HEK293 (cell line): Measurements from ENCODE around the gene JUND.

Source experiments
- ZBTB7A ChIP-seq: fragments of 450-650 bp; formaldehyde crosslinking; IDR thresholded peaks from 2 replicates; pipeline ENCODE4 v1.5.1; 2016; ENCODE audit warnings: low read depth, missing biosample characterization, missing genetic modification characterization
- ZNF654 ChIP-seq: fragments of 450-650 bp; formaldehyde crosslinking; IDR thresholded peaks from 2 replicates; pipeline ENCODE4 v1.5.1; 2016; ENCODE audit warnings: low read depth, missing biosample characterization, missing genetic modification characterization
- ZNF792 ChIP-seq: fragments of 450-650 bp; formaldehyde crosslinking; IDR thresholded peaks from 2 replicates; pipeline ENCODE4 v1.5.1; 2016; ENCODE audit warnings: missing biosample characterization, missing genetic modification characterization
- ZNF830 ChIP-seq: fragments of 450-650 bp; IDR thresholded peaks from 2 replicates; pipeline ENCODE4 v1.5.0; 2018; ENCODE audit warnings: missing biosample characterization, missing genetic modification characterization, low read depth, mild to moderate bottlenecking, moderate library complexity
- TF ChIP-seq, protein P1 (sequence below): fragments of 450-650 bp; formaldehyde crosslinking; IDR thresholded peaks from 2 replicates; pipeline ENCODE4 v1.5.1; 2016; ENCODE audit warnings: missing biosample characterization, missing genetic modification characterization
- TF ChIP-seq, protein P2 (sequence below): fragments of 450-650 bp; formaldehyde crosslinking; IDR thresholded peaks from 2 replicates; pipeline ENCODE4 v1.5.1; 2016; ENCODE audit warnings: missing biosample characterization, missing genetic modification characterization

DNA sequence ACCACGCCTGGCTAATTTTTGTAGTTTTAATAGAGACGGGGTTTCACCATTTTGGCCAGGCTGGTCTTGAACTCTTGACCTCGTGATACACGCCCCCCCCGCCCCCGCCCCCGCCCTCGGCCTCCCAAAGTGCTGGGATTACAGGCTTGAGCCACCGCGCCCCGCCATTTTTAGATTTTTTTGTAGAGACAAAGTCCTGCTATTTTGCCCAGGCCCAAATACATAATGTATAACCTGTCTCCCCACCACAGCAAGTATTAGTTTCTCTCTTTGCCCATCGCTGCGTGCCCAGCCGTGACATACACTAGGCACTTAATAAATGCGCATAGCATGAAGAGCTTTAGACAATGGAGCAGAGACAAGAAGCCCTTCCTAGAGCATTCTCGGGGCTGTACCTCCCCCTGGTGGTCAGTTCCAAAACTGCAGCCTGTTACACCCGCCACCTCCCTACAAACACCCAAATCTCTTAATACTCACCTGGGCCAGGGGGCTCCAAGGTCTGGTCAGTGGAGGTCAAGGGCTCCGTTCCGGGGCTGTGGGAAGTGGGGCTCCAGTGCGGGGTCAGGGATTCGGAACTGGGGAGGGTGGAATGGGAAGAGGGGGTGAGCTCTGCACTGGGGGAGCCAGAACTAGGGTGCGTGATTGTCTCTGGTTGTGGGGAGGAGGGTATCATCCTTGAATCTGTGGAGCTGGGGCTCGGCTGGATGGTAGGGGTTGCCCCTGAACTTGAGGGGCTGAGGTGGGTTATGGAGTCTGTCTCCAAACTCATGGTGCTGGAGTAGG lies 29.6 kb downstream of the JUND start:
- TF ChIP-seq, protein P1, sequence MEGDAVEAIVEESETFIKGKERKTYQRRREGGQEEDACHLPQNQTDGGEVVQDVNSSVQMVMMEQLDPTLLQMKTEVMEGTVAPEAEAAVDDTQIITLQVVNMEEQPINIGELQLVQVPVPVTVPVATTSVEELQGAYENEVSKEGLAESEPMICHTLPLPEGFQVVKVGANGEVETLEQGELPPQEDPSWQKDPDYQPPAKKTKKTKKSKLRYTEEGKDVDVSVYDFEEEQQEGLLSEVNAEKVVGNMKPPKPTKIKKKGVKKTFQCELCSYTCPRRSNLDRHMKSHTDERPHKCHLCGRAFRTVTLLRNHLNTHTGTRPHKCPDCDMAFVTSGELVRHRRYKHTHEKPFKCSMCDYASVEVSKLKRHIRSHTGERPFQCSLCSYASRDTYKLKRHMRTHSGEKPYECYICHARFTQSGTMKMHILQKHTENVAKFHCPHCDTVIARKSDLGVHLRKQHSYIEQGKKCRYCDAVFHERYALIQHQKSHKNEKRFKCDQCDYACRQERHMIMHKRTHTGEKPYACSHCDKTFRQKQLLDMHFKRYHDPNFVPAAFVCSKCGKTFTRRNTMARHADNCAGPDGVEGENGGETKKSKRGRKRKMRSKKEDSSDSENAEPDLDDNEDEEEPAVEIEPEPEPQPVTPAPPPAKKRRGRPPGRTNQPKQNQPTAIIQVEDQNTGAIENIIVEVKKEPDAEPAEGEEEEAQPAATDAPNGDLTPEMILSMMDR (tag by site-specific recombination) = peak; percentile 80
- TF ChIP-seq ZNF830 (no peak), ZBTB7A (tag by site-specific recombination) (no peak), ZNF792 (peak; percentile 99), ZNF654 (tag by site-specific recombination) (peak; percentile 86)
- TF ChIP-seq, protein P2, sequence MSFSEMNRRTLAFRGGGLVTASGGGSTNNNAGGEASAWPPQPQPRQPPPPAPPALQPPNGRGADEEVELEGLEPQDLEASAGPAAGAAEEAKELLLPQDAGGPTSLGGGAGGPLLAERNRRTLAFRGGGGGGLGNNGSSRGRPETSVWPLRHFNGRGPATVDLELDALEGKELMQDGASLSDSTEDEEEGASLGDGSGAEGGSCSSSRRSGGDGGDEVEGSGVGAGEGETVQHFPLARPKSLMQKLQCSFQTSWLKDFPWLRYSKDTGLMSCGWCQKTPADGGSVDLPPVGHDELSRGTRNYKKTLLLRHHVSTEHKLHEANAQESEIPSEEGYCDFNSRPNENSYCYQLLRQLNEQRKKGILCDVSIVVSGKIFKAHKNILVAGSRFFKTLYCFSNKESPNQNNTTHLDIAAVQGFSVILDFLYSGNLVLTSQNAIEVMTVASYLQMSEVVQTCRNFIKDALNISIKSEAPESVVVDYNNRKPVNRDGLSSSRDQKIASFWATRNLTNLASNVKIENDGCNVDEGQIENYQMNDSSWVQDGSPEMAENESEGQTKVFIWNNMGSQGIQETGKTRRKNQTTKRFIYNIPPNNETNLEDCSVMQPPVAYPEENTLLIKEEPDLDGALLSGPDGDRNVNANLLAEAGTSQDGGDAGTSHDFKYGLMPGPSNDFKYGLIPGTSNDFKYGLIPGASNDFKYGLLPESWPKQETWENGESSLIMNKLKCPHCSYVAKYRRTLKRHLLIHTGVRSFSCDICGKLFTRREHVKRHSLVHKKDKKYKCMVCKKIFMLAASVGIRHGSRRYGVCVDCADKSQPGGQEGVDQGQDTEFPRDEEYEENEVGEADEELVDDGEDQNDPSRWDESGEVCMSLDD (tag by site-specific recombination) = 0 out of 2 replicates have a peak, but pooled peaks have one; percentile 14
